ENCODE measurements around the gene NLGN1. TPM values are rescaled to one million over a fixed set of nuclear protein-coding genes. Genes with fewer than 3 reads are reported as not detected.

NLGN1 gene
- total RNA-seq, 1 donor from 2014 or later: 34.8 TPM

DNA sequence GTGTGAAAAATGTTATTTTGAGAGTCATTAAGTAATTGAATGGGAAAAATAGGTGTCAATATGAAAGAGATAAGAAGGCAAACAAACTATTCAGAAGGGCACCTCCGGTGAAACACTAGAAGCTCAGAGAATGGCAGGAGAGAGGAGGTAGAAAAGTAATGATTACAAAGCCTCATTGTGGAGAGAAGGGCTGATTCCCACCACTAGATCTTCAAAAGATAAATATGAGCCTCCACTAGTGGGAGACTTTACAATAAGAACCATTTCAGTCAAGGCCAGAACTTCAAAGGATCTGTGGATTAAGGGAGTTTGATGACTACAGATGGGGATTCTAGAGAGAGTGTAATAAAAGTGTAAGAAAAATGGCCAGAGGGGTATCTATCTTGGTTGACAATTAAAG is 535.6 kb downstream of the NLGN1 start:
- H3K27ac ChIP-seq: no peak overlapping the region
- no peaks in the 10 kb centered on the region for H3K27me3 ChIP-seq
- H3K9me3 ChIP-seq (ENCODE audit: low read depth): no peaks in the 10 kb centered on the region
- H3K9me3 Mint-ChIP-seq: no peaks in the 10 kb centered on the region
- no peaks in the 10 kb centered on the region for H3F3A ChIP-seq (ENCODE audit: low read depth)
- H3K27ac Mint-ChIP-seq: peak overlapping the region; percentile 4
- peaks cover 24% of the 10 kb centered on the region for H3K4me1 ChIP-seq
- no peaks in the 10 kb centered on the region for H4K20me1 ChIP-seq (ENCODE audit: low read depth)
- no peak overlapping the region for H2AFZ ChIP-seq (replicated peaks)
- no peak overlapping the region for H3K9ac ChIP-seq
- no peaks in the 10 kb centered on the region for H3K36me3 ChIP-seq
- H3K4me1 Mint-ChIP-seq: peaks cover 36% of the 10 kb centered on the region
- H3K27me3 Mint-ChIP-seq (ENCODE audit: insufficient read depth, low read depth): no peaks in the 10 kb centered on the region
- no peak for DNase-seq (ENCODE audit: low spot score)
- H3K4me2 ChIP-seq: peak overlapping the region; percentile 34
- TF ChIP-seq, protein P1, sequence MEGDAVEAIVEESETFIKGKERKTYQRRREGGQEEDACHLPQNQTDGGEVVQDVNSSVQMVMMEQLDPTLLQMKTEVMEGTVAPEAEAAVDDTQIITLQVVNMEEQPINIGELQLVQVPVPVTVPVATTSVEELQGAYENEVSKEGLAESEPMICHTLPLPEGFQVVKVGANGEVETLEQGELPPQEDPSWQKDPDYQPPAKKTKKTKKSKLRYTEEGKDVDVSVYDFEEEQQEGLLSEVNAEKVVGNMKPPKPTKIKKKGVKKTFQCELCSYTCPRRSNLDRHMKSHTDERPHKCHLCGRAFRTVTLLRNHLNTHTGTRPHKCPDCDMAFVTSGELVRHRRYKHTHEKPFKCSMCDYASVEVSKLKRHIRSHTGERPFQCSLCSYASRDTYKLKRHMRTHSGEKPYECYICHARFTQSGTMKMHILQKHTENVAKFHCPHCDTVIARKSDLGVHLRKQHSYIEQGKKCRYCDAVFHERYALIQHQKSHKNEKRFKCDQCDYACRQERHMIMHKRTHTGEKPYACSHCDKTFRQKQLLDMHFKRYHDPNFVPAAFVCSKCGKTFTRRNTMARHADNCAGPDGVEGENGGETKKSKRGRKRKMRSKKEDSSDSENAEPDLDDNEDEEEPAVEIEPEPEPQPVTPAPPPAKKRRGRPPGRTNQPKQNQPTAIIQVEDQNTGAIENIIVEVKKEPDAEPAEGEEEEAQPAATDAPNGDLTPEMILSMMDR (IDR thresholded peaks at IDR 0.05): no peak
- TF ChIP-seq EZH2 (IDR thresholded peaks at IDR 0.05) (no peak), EZH2phosphoT487 (IDR thresholded peaks at IDR 0.05) (no peak)
- no peaks in the 10 kb centered on the region for H3K79me2 ChIP-seq (ENCODE audit: low read depth)
- no peaks in the 10 kb centered on the region for H3K36me3 Mint-ChIP-seq
- H3K4me3 ChIP-seq: no peak overlapping the region
- no peak overlapping the region for H3K4me3 Mint-ChIP-seq

DNA sequence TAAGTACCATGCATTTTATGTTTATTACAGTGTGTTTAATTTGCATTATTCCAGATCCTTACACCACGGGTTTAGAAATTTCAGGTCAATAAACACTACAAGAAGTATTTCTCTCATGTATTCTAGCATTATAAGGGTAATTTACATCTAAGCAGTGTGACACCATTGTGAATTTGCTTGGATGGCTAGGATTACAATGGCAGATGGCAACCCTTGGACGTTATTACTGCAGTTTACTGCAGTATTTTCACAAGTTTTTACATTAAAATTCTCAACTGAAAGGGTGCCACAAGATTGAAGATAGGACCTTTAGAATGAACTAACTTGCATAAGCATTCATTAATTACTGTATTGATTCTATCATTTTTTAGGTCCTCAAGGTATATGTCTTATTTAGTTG is 538.8 kb downstream of the NLGN1 start:
- H3K27me3 Mint-ChIP-seq (ENCODE audit: insufficient read depth, low read depth): no peaks in the 10 kb centered on the region
- no peak overlapping the region for H3K9ac ChIP-seq
- H3K4me1 Mint-ChIP-seq: peaks cover 29% of the 10 kb centered on the region
- H3K27ac ChIP-seq: no peak overlapping the region
- H3F3A ChIP-seq (ENCODE audit: low read depth): no peaks in the 10 kb centered on the region
- no peak for TF ChIP-seq EZH2 (IDR thresholded peaks at IDR 0.05)
- TF ChIP-seq, protein P1 (IDR thresholded peaks at IDR 0.05): no peak
- TF ChIP-seq EZH2phosphoT487 (IDR thresholded peaks at IDR 0.05): no peak
- H3K36me3 Mint-ChIP-seq: no peaks in the 10 kb centered on the region
- H3K4me3 Mint-ChIP-seq: no peak overlapping the region
- no peak overlapping the region for H2AFZ ChIP-seq (replicated peaks)
- H3K27ac Mint-ChIP-seq: no peak overlapping the region
- no peaks in the 10 kb centered on the region for H3K79me2 ChIP-seq (ENCODE audit: low read depth)
- no peak overlapping the region for H3K4me2 ChIP-seq
- no peaks in the 10 kb centered on the region for H3K9me3 Mint-ChIP-seq
- DNase-seq (ENCODE audit: low spot score): no peak
- H4K20me1 ChIP-seq (ENCODE audit: low read depth): no peaks in the 10 kb centered on the region
- H3K27me3 ChIP-seq: no peaks in the 10 kb centered on the region
- no peaks in the 10 kb centered on the region for H3K36me3 ChIP-seq
- H3K9me3 ChIP-seq (ENCODE audit: low read depth): no peaks in the 10 kb centered on the region
- H3K4me1 ChIP-seq: peaks cover 32% of the 10 kb centered on the region
- H3K4me3 ChIP-seq: no peak overlapping the region

DNA sequence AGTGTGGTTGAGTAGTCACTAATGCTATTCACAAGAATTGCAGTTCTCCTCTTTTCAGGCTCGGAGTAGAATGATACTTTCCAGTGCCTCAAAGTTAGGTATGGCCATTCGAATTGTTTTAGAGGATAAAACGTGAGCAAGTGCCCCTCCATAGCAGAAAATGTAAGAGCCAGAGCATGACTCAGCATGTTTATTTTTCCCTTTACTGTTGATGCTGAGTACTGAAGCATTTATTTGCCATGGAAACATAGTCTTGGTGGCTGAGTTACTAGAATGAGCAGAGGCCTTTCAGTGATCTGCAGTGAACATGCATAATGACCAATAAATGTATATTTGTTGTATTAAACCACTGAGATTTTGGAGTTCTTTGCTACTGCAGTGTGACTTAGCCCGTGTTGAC is 540.6 kb downstream of the NLGN1 start:
- no peak overlapping the region for H3K4me3 ChIP-seq
- H3F3A ChIP-seq (ENCODE audit: low read depth): no peaks in the 10 kb centered on the region
- no peaks in the 10 kb centered on the region for H3K9me3 Mint-ChIP-seq
- no peak overlapping the region for H3K9ac ChIP-seq
- no peak overlapping the region for H3K27ac ChIP-seq
- no peaks in the 10 kb centered on the region for H3K27me3 ChIP-seq
- peaks cover 14% of the 10 kb centered on the region for H3K4me1 Mint-ChIP-seq
- H2AFZ ChIP-seq (replicated peaks): no peak overlapping the region
- no peaks in the 10 kb centered on the region for H3K9me3 ChIP-seq (ENCODE audit: low read depth)
- TF ChIP-seq EZH2 (IDR thresholded peaks at IDR 0.05): no peak
- TF ChIP-seq, protein P1 (IDR thresholded peaks at IDR 0.05): no peak
- no peak for TF ChIP-seq EZH2phosphoT487 (IDR thresholded peaks at IDR 0.05)
- no peaks in the 10 kb centered on the region for H3K27me3 Mint-ChIP-seq (ENCODE audit: insufficient read depth, low read depth)
- H4K20me1 ChIP-seq (ENCODE audit: low read depth): no peaks in the 10 kb centered on the region
- no peak overlapping the region for H3K4me3 Mint-ChIP-seq
- no peak for DNase-seq (ENCODE audit: low spot score)
- H3K36me3 ChIP-seq: no peaks in the 10 kb centered on the region
- no peaks in the 10 kb centered on the region for H3K79me2 ChIP-seq (ENCODE audit: low read depth)
- H3K27ac Mint-ChIP-seq: no peak overlapping the region
- no peak overlapping the region for H3K4me2 ChIP-seq
- peaks cover 22% of the 10 kb centered on the region for H3K4me1 ChIP-seq
- H3K36me3 Mint-ChIP-seq: no peaks in the 10 kb centered on the region
